Hepatocyte (in vitro differentiated cells): Measurements from ENCODE around the gene TUT7. TPM values are rescaled to one million over a fixed set of nuclear protein-coding genes. Genes with fewer than 3 reads are reported as not detected.

Experiments
- DNase-seq: peaks from one replicate; pipeline ENCODE4 v3.0.0-alpha.2; 2016; ENCODE audit warnings: low spot score
- H2AFZ ChIP-seq: fragments of 200-600 bp; sonication (generic); 2 replicates; pipeline ENCODE4 v1.6.0; 2016; ENCODE audit warnings: antibody characterized with exemption, mild to moderate bottlenecking
- H3K27ac ChIP-seq: fragments of 200-600 bp; sonication (generic); 2 replicates; pipeline ENCODE4 v1.5.1; 2016; ENCODE audit warnings: mild to moderate bottlenecking
- H3K27me3 ChIP-seq: fragments of 200-600 bp; sonication (generic); 2 replicates; pipeline ENCODE4 v1.6.1; 2016
- H3K36me3 ChIP-seq: fragments of 200-600 bp; sonication (generic); replicated peaks from 2 replicates; pipeline ENCODE4 v1.5.1; 2016; ENCODE audit warnings: low read depth; ENCODE audit not compliant: insufficient read depth
- H3K4me1 ChIP-seq: fragments of 200-600 bp; sonication (generic); 2 replicates; pipeline ENCODE4 v1.5.1; 2016; ENCODE audit warnings: mild to moderate bottlenecking, moderate library complexity; ENCODE audit not compliant: insufficient read depth
- H3K4me2 ChIP-seq: fragments of 200-600 bp; sonication (generic); 2 replicates; pipeline ENCODE4 v1.6.0; 2016
- H3K4me3 ChIP-seq: fragments of 200-600 bp; sonication (generic); 2 replicates; pipeline ENCODE4 v1.5.1; 2016; ENCODE audit warnings: mild to moderate bottlenecking
- H3K79me2 ChIP-seq: fragments of 200-600 bp; sonication (generic); 2 replicates; pipeline ENCODE4 v1.6.0; 2017; ENCODE audit warnings: mild to moderate bottlenecking
- H3K9me2 ChIP-seq: fragments of 200-600 bp; sonication (generic); replicated peaks from 2 replicates; pipeline ENCODE4 v1.6.0; 2017; ENCODE audit warnings: mild to moderate bottlenecking; ENCODE audit not compliant: insufficient read depth
- H3K9me3 ChIP-seq: fragments of 200-600 bp; sonication (generic); 2 replicates; pipeline ENCODE4 v1.5.1; 2016; ENCODE audit warnings: low read depth, mild to moderate bottlenecking
- H4K20me1 ChIP-seq: fragments of 200-600 bp; sonication (generic); 2 replicates; pipeline ENCODE4 v1.6.0; 2016; ENCODE audit warnings: mild to moderate bottlenecking; ENCODE audit not compliant: insufficient read depth, poor library complexity, severe bottlenecking
- CTCF ChIP-seq: fragments of 200-600 bp; sonication (generic); IDR thresholded peaks from 2 replicates; pipeline ENCODE4 v1.5.1; 2016; ENCODE audit warnings: antibody characterized with exemption, mild to moderate bottlenecking; ENCODE audit not compliant: poor library complexity
- EZH2 ChIP-seq: fragments of 200-600 bp; sonication (generic); IDR thresholded peaks from 2 replicates; pipeline ENCODE4 v1.6.1; 2016; ENCODE audit warnings: antibody characterized with exemption, mild to moderate bottlenecking, borderline replicate concordance
- EZH2phosphoT487 ChIP-seq: fragments of 200-600 bp; sonication (generic); IDR thresholded peaks from one replicate; pipeline ENCODE4 v1.6.1; 2018; ENCODE audit warnings: antibody characterized with exemption, mild to moderate bottlenecking, low read depth, moderate library complexity; ENCODE audit not compliant: unreplicated experiment, severe bottlenecking
- WGBS: methylation state at CpG from one replicate; pipeline ENCODE4 v1.1.6; 2016; ENCODE audit warnings: low lambda C conversion rate; ENCODE audit errors: missing lambda C conversion rate; 5-methylcytosine and 5-hydroxymethylcytosine counted together
- polyA plus RNA-seq: library from polyadenylated mRNA; unstranded; fragments of >200 nt; fragmentation: Nextera tagmentation; extraction: Ambion mirVana; gene quantifications from 2 replicates; pipeline ENCODE4 v1.2.1, GENCODE V29; 2016
- total RNA-seq: library from RNA; depleted of rRNA; stranded (reverse); fragments of >200 nt; gene quantifications from 2 replicates; pipeline ENCODE4 v1.2.3, GENCODE V29; 2014

The TUT7 gene
- total and polyA plus RNA-seq, 2 experiments from 2014 or later: 21.5 to 33.1 TPM

GRCh38 chr9:86274821-86275643, 79.2 kb downstream of the TUT7 start:
- DNase-seq: no peak
- Histone ChIP-seq H3K9me2 (no peaks in the 10 kb centered on the region), H3K36me3 (no peaks in the 10 kb centered on the region), H3K4me2 (no peak overlapping the region), H2AFZ (no peak overlapping the region), H3K4me1 (peaks cover 8% of the 10 kb centered on the region), H3K27me3 (no peaks in the 10 kb centered on the region), H3K9me3 (no peaks in the 10 kb centered on the region), H4K20me1 (peaks cover 11% of the 10 kb centered on the region), H3K27ac (no peak overlapping the region), H3K79me2 (peaks cover 66% of the 10 kb centered on the region), H3K4me3 (no peak overlapping the region)
- 92% methylated on average over 7 of the region's 7 CpGs for WGBS
- no peak for TF ChIP-seq CTCF
- TF ChIP-seq EZH2: no peak
- TF ChIP-seq EZH2phosphoT487: no peak

GRCh38 chr9:86272221-86272620, 82.0 kb downstream of the TUT7 start:
- no peak overlapping the region for H3K27ac ChIP-seq
- H3K4me1 ChIP-seq: no peaks in the 10 kb centered on the region
- no peaks in the 10 kb centered on the region for H3K27me3 ChIP-seq
- H3K4me3 ChIP-seq: no peak overlapping the region
- H3K9me2 ChIP-seq: no peaks in the 10 kb centered on the region
- no peaks in the 10 kb centered on the region for H3K9me3 ChIP-seq
- 93% methylated on average over 4 of the region's 4 CpGs for WGBS
- no peaks in the 10 kb centered on the region for H3K36me3 ChIP-seq
- no peaks in the 10 kb centered on the region for H4K20me1 ChIP-seq
- TF ChIP-seq EZH2 (no peak), CTCF (no peak), EZH2phosphoT487 (no peak)
- no peak for DNase-seq
- no peak overlapping the region for H2AFZ ChIP-seq
- peaks cover 45% of the 10 kb centered on the region for H3K79me2 ChIP-seq
- H3K4me2 ChIP-seq: no peak overlapping the region

- Histone ChIP-seq H3K79me2 (peaks cover 6% of the 10 kb centered on the region), H2AFZ (no peak overlapping the region), H3K9me3 (no peaks in the 10 kb centered on the region), H3K27me3 (no peaks in the 10 kb centered on the region), H3K27ac (no peak overlapping the region), H4K20me1 (no peaks in the 10 kb centered on the region), H3K4me3 (no peak overlapping the region), H3K4me1 (no peaks in the 10 kb centered on the region), H3K9me2 (no peaks in the 10 kb centered on the region), H3K4me2 (no peak overlapping the region), H3K36me3 (no peaks in the 10 kb centered on the region)
- no peak for TF ChIP-seq CTCF
- TF ChIP-seq EZH2: no peak
- DNase-seq: no peak
- WGBS: 96% methylated on average over 6 of the region's 6 CpGs
Observed at GRCh38 chr9:86263876-86264275, 90.3 kb downstream of the TUT7 start.

GRCh38 chr9:86262492-86262891, 91.7 kb downstream of the TUT7 start:
- Histone ChIP-seq H3K9me2 (no peaks in the 10 kb centered on the region), H3K9me3 (no peaks in the 10 kb centered on the region), H3K36me3 (no peaks in the 10 kb centered on the region), H3K4me2 (no peak overlapping the region), H3K79me2 (no peaks in the 10 kb centered on the region), H3K4me1 (no peaks in the 10 kb centered on the region), H2AFZ (no peak overlapping the region), H3K27ac (no peak overlapping the region), H4K20me1 (no peaks in the 10 kb centered on the region), H3K27me3 (no peaks in the 10 kb centered on the region), H3K4me3 (no peak overlapping the region)
- no peak for DNase-seq
- 81% methylated on average over 4 of the region's 4 CpGs for WGBS
- TF ChIP-seq EZH2phosphoT487 (no peak), CTCF (no peak), EZH2 (no peak)
